Astrocyte of the cerebellum (primary cell): ENCODE results near the gene CCDC12.

ENCODE experiments used
- DNase-seq: peaks from one replicate; pipeline ENCODE4 v3.0.0-alpha.2; 2011; ENCODE audit warnings: low read depth
- H3K4me3 ChIP-seq: 2 replicates; pipeline ENCODE4 v1.5.1; 2011; ENCODE audit warnings: mild to moderate bottlenecking, low read depth, low read length, moderate library complexity
- CTCF ChIP-seq: IDR thresholded peaks from 2 replicates; pipeline ENCODE4 v1.5.1; 2012; ENCODE audit warnings: low read length, low read depth, moderate library complexity, mild to moderate bottlenecking; ENCODE audit errors: missing control alignments
- in situ Hi-C: cut with HindIII; loops from 2 replicates; pipeline ENCODE4 v1.10.0; 2017; ENCODE audit warnings: low sequenced_read_pairs

CCDC12 gene

GRCh38 chr3:46972396-46972795 lies 4.1 kb downstream of the CCDC12 start:
- no peak for TF ChIP-seq CTCF
- H3K4me3 ChIP-seq = no peak overlapping the region
- no peak for DNase-seq
- in situ Hi-C loops = no loop called here

GRCh38 chr3:46971742-46972141 lies 4.8 kb downstream of the CCDC12 start:
- no peak overlapping the region for H3K4me3 ChIP-seq
- TF ChIP-seq CTCF = no peak
- in situ Hi-C loops = no loop called here
- DNase-seq = no peak

- DNase-seq = no peak
- in situ Hi-C loops = no loop called here
- no peak overlapping the region for H3K4me3 ChIP-seq
- no peak for TF ChIP-seq CTCF
Measured at GRCh38 chr3:46971151-46971550, 5.4 kb downstream of the CCDC12 start.

GRCh38 chr3:46970391-46971091 lies 6.0 kb downstream of the CCDC12 start:
- no peak for DNase-seq
- H3K4me3 ChIP-seq = no peak overlapping the region
- in situ Hi-C loops = no loop called here
- no peak for TF ChIP-seq CTCF

- no peak overlapping the region for H3K4me3 ChIP-seq
- in situ Hi-C loops = no loop called here
- no peak for DNase-seq
- TF ChIP-seq CTCF = no peak
Measured at GRCh38 chr3:46968783-46969428, 7.6 kb downstream of the CCDC12 start.

- no peak for DNase-seq
- TF ChIP-seq CTCF = no peak
- no peak overlapping the region for H3K4me3 ChIP-seq
- in situ Hi-C loops = no loop called here
Measured at GRCh38 chr3:46966811-46967210, 9.7 kb downstream of the CCDC12 start.
